GM20000 (cell line): Measurements from ENCODE around the gene MYBBP1A.

Experiments used
- DNase-seq: peaks from one replicate; pipeline ENCODE4 v3.0.0; 2012; ENCODE audit warnings: low spot score
- CTCF ChIP-seq: IDR thresholded peaks from 2 replicates; pipeline ENCODE4 v1.5.1; 2012; ENCODE audit warnings: mild to moderate bottlenecking, control low read depth; ENCODE audit errors: extremely low read depth, missing control alignments

Gene MYBBP1A

DNA sequence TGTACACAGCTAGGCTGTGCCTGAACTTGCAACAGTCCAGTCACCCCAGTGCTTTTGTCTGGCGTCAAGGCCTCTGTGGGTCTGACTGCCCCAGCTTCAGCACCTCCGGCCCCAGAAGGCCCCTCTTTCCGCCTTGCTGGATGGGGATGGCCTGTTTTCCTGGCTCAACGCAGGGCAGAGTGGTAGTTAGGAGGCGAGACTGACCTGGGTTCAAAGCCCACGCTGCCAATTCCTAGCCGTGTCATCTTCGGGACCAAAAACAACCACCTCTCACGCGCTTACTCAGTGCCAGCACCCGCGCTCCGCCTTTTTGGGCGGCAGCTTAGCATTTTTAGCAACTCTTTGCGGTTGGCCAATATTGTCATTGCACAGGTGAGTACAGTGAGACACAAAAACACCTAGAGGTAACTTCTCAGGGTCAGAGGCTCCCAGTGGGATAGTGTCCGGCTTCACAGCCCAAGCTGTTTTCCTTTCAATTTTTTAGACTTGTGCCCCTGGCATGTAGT lies 4.6 kb downstream of the MYBBP1A start:
- DNase-seq: no peak
- no peak for TF ChIP-seq CTCF

- no peak for TF ChIP-seq CTCF
- DNase-seq: no peak
Measured at GRCh38 chr17:4549781-4550533, 5.2 kb downstream of the MYBBP1A start.

- TF ChIP-seq CTCF: no peak
- DNase-seq: no peak
Measured at GRCh38 chr17:4548721-4549531, 6.3 kb downstream of the MYBBP1A start.

GRCh38 chr17:4548061-4548461 lies 7.1 kb downstream of the MYBBP1A start:
- DNase-seq: no peak
- TF ChIP-seq CTCF: no peak

- no peak for DNase-seq
- no peak for TF ChIP-seq CTCF
Measured at GRCh38 chr17:4547118-4547906, 7.9 kb downstream of the MYBBP1A start.

DNA sequence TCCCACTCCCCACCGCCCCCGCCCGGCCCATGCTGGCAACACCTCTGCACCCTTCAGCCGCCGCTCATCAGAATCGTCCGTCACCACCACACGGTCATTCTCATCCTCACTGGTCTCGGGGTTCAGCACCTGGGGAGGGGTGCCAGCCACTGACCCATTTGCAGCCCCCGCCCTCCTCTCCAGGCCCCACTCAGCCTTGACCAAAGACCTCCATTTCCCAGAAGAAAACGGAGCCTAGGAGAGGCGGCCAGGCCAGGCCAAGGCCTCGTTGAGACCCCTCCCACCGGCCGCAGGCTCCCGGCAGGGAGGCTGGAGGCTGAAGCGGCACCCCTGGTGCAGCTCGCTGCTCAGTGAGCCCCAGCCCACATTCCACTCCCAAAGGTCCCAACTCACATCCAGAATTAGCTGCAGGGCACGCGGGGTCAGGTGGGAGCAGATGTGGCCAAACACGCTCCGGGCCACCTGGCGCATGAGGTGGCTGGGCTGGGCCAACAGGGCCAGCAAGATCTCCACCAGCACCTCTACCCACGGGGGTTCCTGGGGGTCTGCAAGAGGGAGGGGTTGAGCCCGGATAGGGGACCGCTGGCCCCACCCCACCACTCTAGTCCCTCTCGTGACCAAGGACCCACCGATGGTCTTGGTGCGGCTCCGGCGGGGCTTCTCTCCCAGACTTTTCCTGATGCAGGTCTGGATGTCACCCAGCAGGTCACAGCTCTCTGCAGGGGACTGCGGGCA lies 9.8 kb downstream of the MYBBP1A start:
- TF ChIP-seq CTCF: no peak
- DNase-seq: no peak
